ENCODE measurements around the gene ZBTB46.

GRCh38 chr20:63714858-63715257, 116.2 kb downstream of the ZBTB46 start:
- TF ChIP-seq POLR2A (IDR thresholded peaks at IDR 0.05) = no peak
- no peak for TF ChIP-seq CTCF (IDR thresholded peaks at IDR 0.05)
- TF ChIP-seq POLR2AphosphoS5 (IDR thresholded peaks at IDR 0.05; ENCODE audit: insufficient read depth in 1 of 2, low read depth in 1 of 2) = no peak

Measured in vagina (tissue), 2 donors.